ENCODE measurements around the gene CALML5.

The CALML5 gene

DNA sequence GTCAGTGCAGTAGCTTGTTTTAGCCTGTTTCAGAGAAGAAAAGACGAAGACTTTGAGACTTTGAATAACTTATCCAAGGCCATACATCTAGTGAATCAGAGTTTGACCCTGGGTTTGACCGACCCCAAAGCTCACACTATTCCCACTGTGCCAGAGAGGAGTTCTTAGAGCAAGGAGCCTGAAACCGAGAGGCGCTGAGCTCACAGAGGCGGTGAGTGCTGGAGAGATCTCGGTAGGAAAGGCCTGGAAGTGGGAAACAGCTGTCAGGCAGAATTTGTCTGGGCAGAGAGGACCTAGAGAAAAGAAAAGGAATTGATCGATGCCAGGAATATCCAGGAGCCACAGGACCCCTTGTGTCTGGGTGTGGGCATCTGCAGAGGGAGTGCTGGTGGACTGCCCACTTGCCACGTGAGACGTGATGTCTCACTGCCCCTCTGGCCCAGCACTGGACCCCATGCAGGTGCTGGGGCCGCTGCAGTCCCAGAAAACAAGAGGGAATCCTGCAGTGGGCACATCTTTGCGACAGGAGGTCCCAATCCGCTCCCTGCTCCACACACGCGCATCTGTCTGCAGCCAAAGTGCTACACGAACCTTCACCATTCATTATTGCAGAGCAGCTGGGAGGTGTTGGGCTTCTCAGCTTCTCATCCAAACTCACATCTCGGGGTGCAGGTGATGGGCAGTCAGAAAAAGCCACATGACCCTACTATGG lies 31.6 kb upstream of the CALML5 start:
- H3K9me3 ChIP-seq (ENCODE audit: insufficient read depth, low read depth, low read length) = no peaks in the 10 kb centered on the region
- no peak overlapping the region for H2AFZ ChIP-seq (ENCODE audit: low read length)
- H3K4me3 ChIP-seq (ENCODE audit: low read length, poor library complexity, severe bottlenecking) = no peak overlapping the region
- no peaks in the 10 kb centered on the region for H3K36me3 ChIP-seq (ENCODE audit: insufficient read depth, low read length)
- H3K79me2 ChIP-seq (ENCODE audit: insufficient read depth, low read length) = no peaks in the 10 kb centered on the region
- TF ChIP-seq EZH2phosphoT487 (IDR thresholded peaks at IDR 0.05; ENCODE audit: borderline replicate concordance) = no peak
- TF ChIP-seq, protein P1, sequence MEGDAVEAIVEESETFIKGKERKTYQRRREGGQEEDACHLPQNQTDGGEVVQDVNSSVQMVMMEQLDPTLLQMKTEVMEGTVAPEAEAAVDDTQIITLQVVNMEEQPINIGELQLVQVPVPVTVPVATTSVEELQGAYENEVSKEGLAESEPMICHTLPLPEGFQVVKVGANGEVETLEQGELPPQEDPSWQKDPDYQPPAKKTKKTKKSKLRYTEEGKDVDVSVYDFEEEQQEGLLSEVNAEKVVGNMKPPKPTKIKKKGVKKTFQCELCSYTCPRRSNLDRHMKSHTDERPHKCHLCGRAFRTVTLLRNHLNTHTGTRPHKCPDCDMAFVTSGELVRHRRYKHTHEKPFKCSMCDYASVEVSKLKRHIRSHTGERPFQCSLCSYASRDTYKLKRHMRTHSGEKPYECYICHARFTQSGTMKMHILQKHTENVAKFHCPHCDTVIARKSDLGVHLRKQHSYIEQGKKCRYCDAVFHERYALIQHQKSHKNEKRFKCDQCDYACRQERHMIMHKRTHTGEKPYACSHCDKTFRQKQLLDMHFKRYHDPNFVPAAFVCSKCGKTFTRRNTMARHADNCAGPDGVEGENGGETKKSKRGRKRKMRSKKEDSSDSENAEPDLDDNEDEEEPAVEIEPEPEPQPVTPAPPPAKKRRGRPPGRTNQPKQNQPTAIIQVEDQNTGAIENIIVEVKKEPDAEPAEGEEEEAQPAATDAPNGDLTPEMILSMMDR (conservative IDR thresholded peaks at IDR 0.05; ENCODE audit: low read length) = no peak
- H3K9ac ChIP-seq (ENCODE audit: low read depth, low read length, poor library complexity, severe bottlenecking) = no peak overlapping the region
- no peak overlapping the region for H3K4me2 ChIP-seq (ENCODE audit: low read depth, low read length, poor library complexity, severe bottlenecking)
- H3K4me1 ChIP-seq (ENCODE audit: insufficient read depth, low read length, poor library complexity, severe bottlenecking) = no peaks in the 10 kb centered on the region
- H3K27me3 ChIP-seq (ENCODE audit: insufficient read depth, low read length, poor library complexity, severe bottlenecking) = no peaks in the 10 kb centered on the region
- no peaks in the 10 kb centered on the region for H3F3A ChIP-seq (ENCODE audit: low read depth)
- H4K20me1 ChIP-seq (ENCODE audit: insufficient read depth, low read length, poor library complexity, severe bottlenecking) = no peaks in the 10 kb centered on the region
- H3K9me2 ChIP-seq (replicated peaks; ENCODE audit: low read depth, low read length) = no peaks in the 10 kb centered on the region

DNA sequence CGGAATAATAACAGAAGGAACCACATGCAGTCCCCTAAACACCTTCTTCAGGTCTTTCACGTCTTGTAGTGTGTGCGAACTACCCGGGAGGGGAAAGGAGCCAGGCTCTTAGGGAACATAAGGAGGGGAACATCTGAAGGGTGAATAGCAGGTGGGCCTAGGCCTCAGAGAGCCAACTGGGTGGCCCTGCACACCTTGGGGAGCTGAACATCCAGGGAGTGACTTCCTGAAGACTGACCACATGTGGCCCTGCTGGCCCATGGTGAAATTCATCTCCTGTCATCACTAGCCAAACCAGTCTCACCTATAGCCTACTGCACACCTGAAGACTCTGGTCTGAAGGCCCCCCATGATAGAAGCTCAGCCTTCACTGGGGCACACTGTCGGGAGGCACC lies 31.0 kb upstream of the CALML5 start:
- TF ChIP-seq, protein P1 (conservative IDR thresholded peaks at IDR 0.05; ENCODE audit: low read length) = no peak
- TF ChIP-seq EZH2phosphoT487 (IDR thresholded peaks at IDR 0.05; ENCODE audit: borderline replicate concordance) = no peak

DNA sequence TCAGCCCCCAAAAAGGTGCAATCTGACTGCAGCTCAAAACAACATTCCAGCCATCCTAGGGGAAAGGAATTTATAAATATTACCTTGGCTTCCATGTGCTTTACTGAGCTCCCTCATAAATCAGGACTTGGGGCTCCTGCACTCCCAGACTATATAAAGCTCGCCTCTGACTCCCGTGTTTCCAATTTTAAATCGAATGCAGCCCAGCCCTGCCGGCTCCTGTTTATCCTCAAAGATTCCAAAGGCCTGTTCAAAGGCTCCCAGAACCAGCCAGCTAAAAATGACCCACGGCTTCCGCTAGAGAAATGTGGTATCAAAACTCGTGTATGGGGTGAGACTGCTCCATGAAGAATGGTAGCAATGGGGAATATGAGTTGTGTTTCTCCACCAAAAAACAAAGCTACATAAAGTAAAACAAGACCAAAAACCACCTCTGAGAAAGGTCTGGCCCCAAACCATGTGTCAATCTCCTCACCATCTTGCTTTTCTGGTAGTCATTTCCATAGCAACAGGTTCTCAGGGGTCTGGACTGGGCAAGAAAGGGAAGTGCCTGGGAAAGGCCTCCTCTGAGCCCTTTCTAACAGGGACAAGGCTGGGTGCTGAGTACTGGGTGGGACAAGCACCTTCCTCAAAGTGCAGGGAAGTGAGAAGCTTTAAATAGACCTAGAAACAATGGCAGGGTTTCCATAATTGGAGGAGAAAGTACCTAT lies 30.5 kb upstream of the CALML5 start:
- Histone ChIP-seq H3K4me3 (ENCODE audit: low read length, poor library complexity, severe bottlenecking) (no peak overlapping the region), H3K4me2 (ENCODE audit: low read depth, low read length, poor library complexity, severe bottlenecking) (no peak overlapping the region), H3F3A (ENCODE audit: low read depth) (no peaks in the 10 kb centered on the region), H3K4me1 (ENCODE audit: insufficient read depth, low read length, poor library complexity, severe bottlenecking) (no peaks in the 10 kb centered on the region), H2AFZ (ENCODE audit: low read length) (no peak overlapping the region), H3K36me3 (ENCODE audit: insufficient read depth, low read length) (no peaks in the 10 kb centered on the region), H4K20me1 (ENCODE audit: insufficient read depth, low read length, poor library complexity, severe bottlenecking) (no peaks in the 10 kb centered on the region), H3K9me2 (replicated peaks; ENCODE audit: low read depth, low read length) (no peaks in the 10 kb centered on the region), H3K27me3 (ENCODE audit: insufficient read depth, low read length, poor library complexity, severe bottlenecking) (no peaks in the 10 kb centered on the region), H3K9me3 (ENCODE audit: insufficient read depth, low read depth, low read length) (no peaks in the 10 kb centered on the region), H3K79me2 (ENCODE audit: insufficient read depth, low read length) (no peaks in the 10 kb centered on the region), H3K9ac (ENCODE audit: low read depth, low read length, poor library complexity, severe bottlenecking) (no peak overlapping the region)
- no peak for TF ChIP-seq EZH2phosphoT487 (IDR thresholded peaks at IDR 0.05; ENCODE audit: borderline replicate concordance)
- TF ChIP-seq, protein P1 (conservative IDR thresholded peaks at IDR 0.05; ENCODE audit: low read length) = no peak

More for the DNA sequence above, 31.0 kb upstream of the CALML5 start:
- Histone ChIP-seq H3K9me2 (replicated peaks; ENCODE audit: low read depth, low read length) (no peaks in the 10 kb centered on the region), H3K4me3 (ENCODE audit: low read length, poor library complexity, severe bottlenecking) (no peak overlapping the region), H3F3A (ENCODE audit: low read depth) (no peaks in the 10 kb centered on the region), H3K36me3 (ENCODE audit: insufficient read depth, low read length) (no peaks in the 10 kb centered on the region), H3K79me2 (ENCODE audit: insufficient read depth, low read length) (no peaks in the 10 kb centered on the region), H3K4me1 (ENCODE audit: insufficient read depth, low read length, poor library complexity, severe bottlenecking) (no peaks in the 10 kb centered on the region), H3K27me3 (ENCODE audit: insufficient read depth, low read length, poor library complexity, severe bottlenecking) (no peaks in the 10 kb centered on the region), H3K9me3 (ENCODE audit: insufficient read depth, low read depth, low read length) (no peaks in the 10 kb centered on the region), H2AFZ (ENCODE audit: low read length) (no peak overlapping the region), H3K9ac (ENCODE audit: low read depth, low read length, poor library complexity, severe bottlenecking) (no peak overlapping the region), H4K20me1 (ENCODE audit: insufficient read depth, low read length, poor library complexity, severe bottlenecking) (no peaks in the 10 kb centered on the region), H3K4me2 (ENCODE audit: low read depth, low read length, poor library complexity, severe bottlenecking) (no peak overlapping the region)
